Suppressor macrophage (primary cell): ENCODE measurements around the gene RNF220.

ENCODE experiments used
- DNase-seq, 4 experiments: peaks; one replicate each; pipeline ENCODE4 v3.0.0-alpha.2; 2020 to 2022
- total RNA-seq, 17 experiments: gene quantifications; one replicate each; lab custom pipeline; 2026; ENCODE audit warnings: mixed read lengths in 6 of 17, inconsistent platforms in 3 of 17; lab: John Stamatoyannopoulos, UW

RNF220 gene
- 18.4 to 75.3 (median 43.7) reads per million in 17 experiments for total RNA-seq

GRCh38 chr1:44405031-44405797, at the start of gene RNF220:
TSS of gene RNF220 (plus strand) at chr1:44405255.
- peak; percentile 59 to 84 (median 74) for DNase-seq

- peak in 2 of 4 experiments; percentile 4 to 14 for DNase-seq
Observed at GRCh38 chr1:44355582-44356305, 49.3 kb upstream of the RNF220 start.

GRCh38 chr1:44357710-44358109, 47.3 kb upstream of the RNF220 start:
- DNase-seq, result no peak

- no peak for DNase-seq
Observed at GRCh38 chr1:44359234-44359935, 45.7 kb upstream of the RNF220 start.

DNA sequence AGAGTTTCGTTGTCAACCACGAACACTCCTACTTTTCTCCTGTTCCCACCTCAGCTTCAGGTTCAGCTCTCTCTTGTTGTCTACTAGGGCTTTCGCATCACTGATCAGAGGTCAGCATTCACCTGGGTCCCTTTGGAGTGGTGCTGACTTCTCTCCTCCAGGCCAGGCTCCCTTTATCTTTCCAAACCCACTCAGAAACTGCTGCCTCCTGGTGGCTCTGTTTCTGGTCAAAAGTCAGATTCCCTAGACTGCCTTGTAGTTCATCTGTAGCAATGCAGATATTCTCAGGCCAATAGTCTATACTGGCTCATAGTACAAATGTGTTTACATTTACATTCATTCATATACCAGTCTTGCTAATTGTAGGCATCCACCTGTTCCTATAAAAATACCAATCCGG, 43.6 kb upstream of the RNF220 start:
- peak in 1 of 4 experiments; percentile 5 for DNase-seq

DNA sequence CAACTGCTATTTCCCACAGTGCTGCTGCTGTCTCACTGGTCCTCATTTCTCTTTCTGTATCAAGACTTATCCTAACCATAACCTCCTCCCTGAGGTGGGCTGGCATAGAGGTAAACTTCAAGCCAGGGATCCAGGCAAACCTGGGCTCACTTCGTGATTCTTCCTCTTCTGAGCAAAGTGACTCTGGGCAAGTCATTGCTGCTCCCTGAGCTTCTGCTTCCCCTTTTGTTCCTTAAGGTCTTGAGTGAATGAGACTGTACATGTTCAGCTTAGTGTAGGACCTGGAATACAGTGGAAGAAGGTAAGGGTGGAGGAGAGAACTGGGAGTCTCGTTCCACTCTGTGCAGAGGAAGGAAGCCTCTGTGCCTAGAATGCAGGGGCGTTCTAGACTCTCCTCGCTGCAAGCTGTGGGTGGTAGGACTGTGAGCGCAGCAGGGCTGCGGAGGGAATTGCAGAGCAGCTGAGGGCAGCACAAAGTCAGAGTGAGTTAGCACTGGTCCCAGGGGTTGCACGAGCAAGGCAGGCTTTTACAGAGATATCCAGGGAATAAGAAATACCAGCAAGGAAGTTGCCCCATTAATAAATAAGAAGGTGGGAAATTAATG, 38.6 kb upstream of the RNF220 start:
- DNase-seq, result peak in 3 of 4 experiments; percentile 36 to 51 (median 47)

DNA sequence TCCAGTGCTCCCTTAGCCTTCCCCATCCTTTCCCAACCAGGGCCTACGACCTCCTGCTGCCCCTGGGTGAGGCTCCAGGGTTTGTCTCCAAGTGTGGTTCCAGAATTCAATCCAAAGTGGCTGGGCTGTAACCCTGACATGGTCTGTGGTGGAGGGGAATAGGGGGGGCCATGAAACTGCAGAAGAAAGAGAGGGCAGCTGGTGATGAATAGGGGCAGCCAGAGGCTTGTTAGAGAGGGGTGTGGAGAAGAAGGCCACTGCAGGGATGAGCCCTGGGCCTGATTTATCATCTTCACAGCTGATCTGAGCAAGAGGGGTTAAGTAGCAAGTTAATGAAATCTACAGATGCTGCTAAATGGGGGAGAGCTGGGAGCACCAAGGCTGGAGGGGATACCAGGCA, 37.1 kb upstream of the RNF220 start:
- no peak for DNase-seq

DNA sequence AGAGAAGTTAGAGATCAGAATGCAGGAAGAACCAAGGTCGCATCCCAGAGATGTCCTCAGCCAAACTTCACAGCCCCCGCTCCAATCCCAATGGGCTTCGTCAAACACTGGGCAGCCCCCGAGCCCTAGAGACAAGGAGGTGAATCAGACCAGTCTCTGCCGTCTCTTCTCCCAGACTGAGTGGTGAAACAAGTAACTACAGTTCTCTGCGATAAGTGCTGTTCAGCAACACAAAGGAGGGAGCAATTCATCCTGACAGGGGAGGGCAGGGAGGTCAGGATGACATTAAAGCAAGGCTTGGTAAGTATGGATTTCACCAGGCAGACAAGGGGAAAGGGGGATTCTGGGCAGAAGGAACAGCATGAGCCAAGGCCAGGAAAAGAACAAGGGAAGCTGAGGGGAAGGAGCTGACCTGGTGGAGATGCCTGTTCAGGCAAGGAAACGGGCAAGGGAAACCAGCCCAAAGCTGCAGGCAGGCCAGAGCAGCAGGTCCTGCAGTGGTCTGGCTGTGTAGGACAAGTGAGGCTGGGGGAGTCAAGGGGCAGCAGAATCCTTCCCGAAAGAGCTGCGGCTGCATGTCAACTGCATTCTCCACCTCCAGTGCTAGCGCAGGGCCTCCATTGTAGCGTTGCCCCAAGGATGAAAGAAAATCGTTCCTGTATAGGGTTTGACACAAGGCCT, 36.4 kb upstream of the RNF220 start:
- no peak for DNase-seq

DNA sequence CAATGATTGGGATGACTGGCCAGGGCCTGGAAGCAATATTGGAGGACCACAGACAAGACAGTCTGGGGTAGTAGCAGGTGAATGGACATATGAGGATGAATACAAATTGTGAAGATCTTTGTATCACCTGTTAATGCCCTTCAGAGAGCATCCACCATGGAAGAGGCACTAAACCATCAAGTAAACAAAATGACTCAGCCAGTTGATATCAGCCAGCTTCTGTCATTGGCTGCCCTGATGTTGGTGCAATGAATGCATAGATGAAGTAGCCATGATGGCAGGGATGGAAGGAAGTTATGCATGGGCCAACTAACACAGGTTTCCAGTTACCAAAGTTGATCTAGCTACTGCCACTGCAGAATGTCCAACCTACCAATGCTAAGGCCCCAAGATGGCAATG, 33.8 kb upstream of the RNF220 start:
- no peak for DNase-seq

DNA sequence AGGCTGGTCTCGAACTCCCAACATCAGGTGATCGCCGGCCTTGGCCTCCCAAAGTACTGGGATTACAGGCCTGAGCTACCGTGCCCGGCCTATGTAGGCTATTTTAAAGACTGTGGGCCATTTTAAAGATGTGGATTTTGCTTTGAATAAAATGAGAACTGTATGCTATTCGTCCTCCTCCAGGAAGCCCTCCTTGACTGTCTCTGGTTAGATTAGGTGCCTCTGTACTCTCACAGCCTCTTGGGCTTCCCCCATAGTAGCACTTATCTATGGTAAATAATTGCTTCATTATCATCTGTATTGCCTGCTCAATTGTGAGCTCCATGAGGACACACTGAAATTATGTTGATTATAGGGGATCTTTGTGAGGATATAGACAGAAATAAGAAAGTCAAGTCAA, 29.5 kb upstream of the RNF220 start:
- DNase-seq, result no peak

- DNase-seq, result peak; percentile 74 to 88 (median 80)
Observed at GRCh38 chr1:44377925-44378784, 26.9 kb upstream of the RNF220 start.

- no peak for DNase-seq
Observed at GRCh38 chr1:44380666-44381177, 24.3 kb upstream of the RNF220 start.

DNA sequence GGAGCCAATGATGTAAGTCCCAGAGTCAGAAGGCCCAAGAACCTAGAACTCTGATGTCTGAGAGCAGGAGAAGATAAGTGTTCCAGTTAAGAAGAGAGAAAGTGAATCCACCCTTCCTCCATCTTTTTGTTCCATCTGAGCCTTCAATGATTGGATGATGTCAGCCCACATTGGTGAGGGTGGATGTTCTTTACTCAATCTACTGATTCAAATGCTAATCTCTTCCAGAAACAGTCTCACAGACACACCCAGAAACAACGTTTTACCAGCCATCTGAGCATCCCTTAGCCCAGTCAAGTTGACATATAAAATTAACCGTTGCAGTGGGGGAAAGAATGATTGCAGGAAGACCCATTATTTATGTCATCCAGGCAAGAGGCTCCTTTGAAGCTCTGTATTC, 16.5 kb upstream of the RNF220 start:
- no peak for DNase-seq

GRCh38 chr1:44389437-44389836, 15.6 kb upstream of the RNF220 start:
- no peak for DNase-seq

- no peak for DNase-seq
Observed at GRCh38 chr1:44390277-44390676, 14.8 kb upstream of the RNF220 start.

DNA sequence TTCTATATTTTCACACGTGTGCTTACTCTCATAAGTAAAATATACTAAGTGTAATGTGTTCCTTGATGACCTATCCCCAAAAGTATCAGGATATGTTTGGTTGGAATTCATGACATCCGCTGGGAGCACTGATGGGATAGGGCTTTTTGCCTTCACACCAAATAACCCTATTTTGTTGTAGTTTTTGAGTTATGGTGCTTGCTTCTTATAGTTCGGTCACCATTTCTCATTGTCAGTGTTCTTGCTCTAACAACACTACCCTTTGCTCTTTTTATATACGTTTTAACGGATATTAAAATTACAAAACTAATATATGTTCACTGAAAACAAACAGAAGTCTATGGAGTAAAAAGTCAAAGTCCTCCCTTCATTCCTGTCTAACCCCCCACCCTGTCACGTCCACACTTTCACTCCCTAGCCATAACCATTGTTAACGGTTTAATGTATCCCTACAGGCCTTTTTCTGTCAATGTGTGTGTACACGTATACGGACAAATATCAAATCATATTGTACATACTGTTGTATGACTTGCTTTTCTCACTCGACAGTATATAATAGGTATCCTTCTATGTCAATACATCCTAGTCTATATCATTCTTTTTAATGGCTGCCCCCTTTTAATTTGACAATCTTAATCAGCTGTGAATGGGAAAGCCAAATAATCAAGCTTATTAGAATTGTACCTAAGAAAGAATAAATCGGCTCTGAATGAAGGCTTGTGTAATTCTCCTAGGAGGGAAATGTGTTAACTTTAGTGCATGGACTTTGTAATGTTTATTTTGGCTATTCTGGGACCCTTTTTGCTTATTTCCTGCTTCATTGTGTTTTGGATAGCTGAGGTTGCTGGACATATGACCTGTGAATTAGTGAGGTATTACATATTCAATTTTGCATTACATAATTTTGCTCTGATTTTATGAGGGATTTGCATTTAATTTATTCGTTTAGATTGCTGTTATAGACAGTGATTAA, 3.5 kb upstream of the RNF220 start:
- no peak for DNase-seq

- peak; percentile 21 to 49 (median 34) for DNase-seq
Observed at GRCh38 chr1:44405798-44406736, 1.0 kb downstream of the RNF220 start.

GRCh38 chr1:44406737-44407429, 1.8 kb downstream of the RNF220 start:
- peak in 3 of 4 experiments; percentile 52 to 65 (median 64) for DNase-seq
